T-helper 2 cell treated with Interferon-gamma antibody and Interleukin-4, amounts not matched to agents 5 μg/mL and 100 μg/mL, for 36 hours (primary cell): ENCODE measurements around the gene TMPRSS6.

Experiments used
- DNase-seq: peaks from one replicate; pipeline ENCODE4 v3.0.0; 2021; ENCODE audit warnings: low spot score
- H3K27ac Mint-ChIP-seq: one replicate; pipeline ENCODE4 v1.8.0; 2021; ENCODE audit warnings: mild to moderate bottlenecking, mixed read lengths
- H3K27me3 Mint-ChIP-seq: one replicate; pipeline ENCODE4 v1.8.0; 2021; ENCODE audit warnings: low read depth, mixed read lengths
- H3K36me3 Mint-ChIP-seq: one replicate; pipeline ENCODE4 v1.8.0; 2021; ENCODE audit warnings: low read depth, mixed read lengths
- H3K4me1 Mint-ChIP-seq: one replicate; pipeline ENCODE4 v1.8.0; 2021; ENCODE audit warnings: low read depth, mixed read lengths
- H3K4me3 Mint-ChIP-seq: one replicate; pipeline ENCODE4 v1.8.0; 2022; ENCODE audit warnings: mild to moderate bottlenecking, moderate library complexity, mixed read lengths
- H3K9me3 Mint-ChIP-seq: one replicate; pipeline ENCODE4 v1.8.0; 2021; ENCODE audit warnings: mixed read lengths

The TMPRSS6 gene

GRCh38 chr22:37109242-37109917, at the start of gene TMPRSS6:
Gene TMPRSS6 (minus strand): TSS chr22:37109713. CDS start chr22:37103417, 6,296 bp downstream.
- H3K4me3 Mint-ChIP-seq = no peak within 1 kb of the TSS
- no peak within 1 kb of the TSS for H3K27ac Mint-ChIP-seq
- no peaks in the 10 kb centered on the region for H3K36me3 Mint-ChIP-seq
- no peak for DNase-seq
- no peaks in the 10 kb centered on the region for H3K27me3 Mint-ChIP-seq
- no peaks in the 10 kb centered on the region for H3K9me3 Mint-ChIP-seq
- H3K4me1 Mint-ChIP-seq = peaks cover 5% of the 10 kb centered on the region

GRCh38 chr22:37158963-37159290, 49.4 kb upstream of the TMPRSS6 start:
- DNase-seq = no peak
- H3K9me3 Mint-ChIP-seq = no peaks in the 10 kb centered on the region
- H3K27me3 Mint-ChIP-seq = no peaks in the 10 kb centered on the region
- peak overlapping the region; percentile 31 for H3K27ac Mint-ChIP-seq
- no peaks in the 10 kb centered on the region for H3K36me3 Mint-ChIP-seq
- H3K4me3 Mint-ChIP-seq = no peak overlapping the region
- peaks cover 66% of the 10 kb centered on the region for H3K4me1 Mint-ChIP-seq

- H3K9me3 Mint-ChIP-seq = no peaks in the 10 kb centered on the region
- peaks cover 55% of the 10 kb centered on the region for H3K4me1 Mint-ChIP-seq
- H3K36me3 Mint-ChIP-seq = no peaks in the 10 kb centered on the region
- DNase-seq = peak; percentile 42
- no peaks in the 10 kb centered on the region for H3K27me3 Mint-ChIP-seq
- H3K27ac Mint-ChIP-seq = peak overlapping the region; percentile 34
- no peak overlapping the region for H3K4me3 Mint-ChIP-seq
Observed at GRCh38 chr22:37157516-37158285, 48.2 kb upstream of the TMPRSS6 start.

GRCh38 chr22:37156686-37157435, 47.3 kb upstream of the TMPRSS6 start:
- no peaks in the 10 kb centered on the region for H3K9me3 Mint-ChIP-seq
- no peak for DNase-seq
- no peaks in the 10 kb centered on the region for H3K27me3 Mint-ChIP-seq
- H3K4me1 Mint-ChIP-seq = peaks cover 50% of the 10 kb centered on the region
- peak overlapping the region; percentile 34 for H3K27ac Mint-ChIP-seq
- H3K4me3 Mint-ChIP-seq = no peak overlapping the region
- peaks cover under 1% of the 10 kb centered on the region for H3K36me3 Mint-ChIP-seq

GRCh38 chr22:37155971-37156370, 46.5 kb upstream of the TMPRSS6 start:
- no peak overlapping the region for H3K27ac Mint-ChIP-seq
- no peak for DNase-seq
- H3K36me3 Mint-ChIP-seq = peaks cover 5% of the 10 kb centered on the region
- no peaks in the 10 kb centered on the region for H3K27me3 Mint-ChIP-seq
- peaks cover 2% of the 10 kb centered on the region for H3K9me3 Mint-ChIP-seq
- no peak overlapping the region for H3K4me3 Mint-ChIP-seq
- H3K4me1 Mint-ChIP-seq = peaks cover 47% of the 10 kb centered on the region

- H3K36me3 Mint-ChIP-seq = peaks cover 8% of the 10 kb centered on the region
Observed at GRCh38 chr22:37154925-37155712, 45.6 kb upstream of the TMPRSS6 start.

GRCh38 chr22:37153901-37154300, 44.4 kb upstream of the TMPRSS6 start:
- Mint-ChIP-seq H3K27ac (no peak overlapping the region), H3K4me1 (peaks cover 47% of the 10 kb centered on the region), H3K4me3 (no peak overlapping the region), H3K36me3 (peaks cover 12% of the 10 kb centered on the region), H3K27me3 (no peaks in the 10 kb centered on the region), H3K9me3 (peaks cover 8% of the 10 kb centered on the region)
- DNase-seq = no peak

More at GRCh38 chr22:37154925-37155712, 45.6 kb upstream of the TMPRSS6 start:
- Mint-ChIP-seq H3K4me3 (no peak overlapping the region), H3K27ac (peak overlapping the region; percentile 59), H3K27me3 (no peaks in the 10 kb centered on the region), H3K9me3 (peaks cover 8% of the 10 kb centered on the region), H3K4me1 (peaks cover 52% of the 10 kb centered on the region)
- peak; percentile 37 for DNase-seq

- H3K9me3 Mint-ChIP-seq = peaks cover 8% of the 10 kb centered on the region
- no peak overlapping the region for H3K4me3 Mint-ChIP-seq
- H3K36me3 Mint-ChIP-seq = peaks cover 24% of the 10 kb centered on the region
- H3K27ac Mint-ChIP-seq = peak overlapping the region; percentile 68
- no peaks in the 10 kb centered on the region for H3K27me3 Mint-ChIP-seq
- H3K4me1 Mint-ChIP-seq = peaks cover 51% of the 10 kb centered on the region
- no peak for DNase-seq
Observed at GRCh38 chr22:37151401-37151800, 41.9 kb upstream of the TMPRSS6 start.

GRCh38 chr22:37150701-37151100, 41.2 kb upstream of the TMPRSS6 start:
- no peaks in the 10 kb centered on the region for H3K27me3 Mint-ChIP-seq
- peaks cover 31% of the 10 kb centered on the region for H3K36me3 Mint-ChIP-seq
- no peak for DNase-seq
- H3K4me1 Mint-ChIP-seq = peaks cover 54% of the 10 kb centered on the region
- H3K4me3 Mint-ChIP-seq = peak overlapping the region; percentile 42
- H3K9me3 Mint-ChIP-seq = peaks cover 8% of the 10 kb centered on the region
- peak overlapping the region; percentile 95 for H3K27ac Mint-ChIP-seq

- peak overlapping the region; percentile 95 for H3K27ac Mint-ChIP-seq
- DNase-seq = no peak
- H3K4me1 Mint-ChIP-seq = peaks cover 56% of the 10 kb centered on the region
- peaks cover 8% of the 10 kb centered on the region for H3K9me3 Mint-ChIP-seq
- peak overlapping the region; percentile 96 for H3K4me3 Mint-ChIP-seq
- H3K36me3 Mint-ChIP-seq = peaks cover 41% of the 10 kb centered on the region
- no peaks in the 10 kb centered on the region for H3K27me3 Mint-ChIP-seq
Observed at GRCh38 chr22:37148742-37149665, 39.5 kb upstream of the TMPRSS6 start.

GRCh38 chr22:37148031-37148651, 38.6 kb upstream of the TMPRSS6 start:
- peak overlapping the region; percentile 96 for H3K4me3 Mint-ChIP-seq
- H3K4me1 Mint-ChIP-seq = peaks cover 58% of the 10 kb centered on the region
- H3K27me3 Mint-ChIP-seq = no peaks in the 10 kb centered on the region
- peak overlapping the region; percentile 95 for H3K27ac Mint-ChIP-seq
- H3K36me3 Mint-ChIP-seq = peaks cover 50% of the 10 kb centered on the region
- no peak for DNase-seq
- peaks cover 8% of the 10 kb centered on the region for H3K9me3 Mint-ChIP-seq

GRCh38 chr22:37147186-37147990, 37.9 kb upstream of the TMPRSS6 start:
- DNase-seq = no peak
- Mint-ChIP-seq H3K27me3 (no peaks in the 10 kb centered on the region), H3K36me3 (peaks cover 57% of the 10 kb centered on the region), H3K4me3 (peak overlapping the region; percentile 96), H3K9me3 (peaks cover 8% of the 10 kb centered on the region), H3K4me1 (peaks cover 61% of the 10 kb centered on the region), H3K27ac (peak overlapping the region; percentile 95)
